Pancreas (tissue), 10 donors: Measurements from ENCODE around the gene NECAB2. TPM values are rescaled to one million over a fixed set of nuclear protein-coding genes. Genes with fewer than 3 reads are reported as not detected.

Experiments
- ATAC-seq, 4 donors: fragments of 200-7000 bp; cut with Tn5 transposase; one replicate each; pipeline versions ENCODE4 v1.8.0 to v1.9.1; 2020; ENCODE audit warnings: mild to moderate bottlenecking in 4 of 4, moderate library complexity in 4 of 4
- DNase-seq, 6 donors: peaks; one replicate each; pipeline ENCODE4 v3.0.0-alpha.2; 2020
- FAIRE-seq: peaks from 2 replicates; lab custom pipeline; 2012; peaks lifted over from hg19 to GRCh38; lab: Jason Lieb, UNC
- H3K27ac ChIP-seq, 4 donors: fragments of 200-600 bp; sonication (generic); 1 replicate in 3 of 4; 2 replicates in 1 of 4; pipeline versions ENCODE4 v1.5.0 to v1.8.0; 2020
- H3K27me3 ChIP-seq, 4 donors: fragments of 200-600 bp; one replicate each; pipeline ENCODE4 v1.8.0; 2021
- H3K36me3 ChIP-seq, 3 donors: fragments of 200-600 bp; sonication (generic) in 1 of 3; one replicate each; pipeline versions ENCODE4 v1.5.0 to v1.8.0; 2020 to 2021
- H3K4me1 ChIP-seq, 3 donors: fragments of 200-600 bp; one replicate each; pipeline ENCODE4 v1.8.0; 2021
- H3K4me3 ChIP-seq, 4 donors: fragments of 200-600 bp; sonication (generic) in 2 of 4; one replicate each; pipeline versions ENCODE4 v1.5.0 to v1.8.0; 2020 to 2021
- H3K9me3 ChIP-seq, 4 donors: fragments of 200-600 bp; one replicate each; pipeline ENCODE4 v1.8.0; 2021
- WGBS, 2 donors: extraction: QIAGEN DNeasy Blood & Tissue Kit; methylation state at CpG; one replicate each; pipeline ENCODE4 v1.1.7; 2013; 5-methylcytosine and 5-hydroxymethylcytosine counted together
- intact Hi-C, 3 donors: fragments of 100-400 bp; cut with DNase I; formaldehyde crosslinking; loops; one replicate each; pipeline versions ENCODE4 v1.11.1 to v1.14.2; 2022
- polyA plus RNA-seq, 2 donors: library from polyadenylated mRNA; stranded (reverse); fragments of 200-250 nt; gene quantifications; one replicate each; pipeline ENCODE4 v1.2.3, GENCODE V29; 2013
- total RNA-seq, 6 donors: library from RNA; stranded (reverse); fragmentation: NEBNext Ultra II Directional in 4 of 6; extraction: Animal tissue kit (Norgen Biotek cat#: 25700) in 4 of 6; gene quantifications; one replicate each; pipeline versions ENCODE4 v1.2.1 to v1.2.4, GENCODE V29; 2021 to 2023
- TF ChIP-seq, protein P1 (sequence below), 4 donors: fragments of 200-600 bp; sonication (generic) in 3 of 4; IDR thresholded peaks; one replicate each; pipeline versions ENCODE4 v1.5.0 to v1.8.0; 2021; ENCODE audit warnings: antibody characterized with exemption in 4 of 4
- donor health status: healthy with polysubstance abuse.
- donor health status: DM: no; HTN: no; CAD: no; lungs with moderate emphysema.
- donor health status: DM: no; HTN: no; CAD: no.
- donor health status: control.
- donor health status: control.
- donor health status: Bipolar disorder and iron deficiency.
- donor health status: DM: yes; HTN: yes; CAD: no.
- donor health status: DM: no; HTN: no; CAD: no.
- donor health status: DM: no; HTN: no; CAD: no.
- donor health status: DM: yes; HTN: yes; CAD: no.

NECAB2 gene
- total and polyA plus RNA-seq, 8 donors: 0.37 to 23.8 (median 1.2) TPM

- intact Hi-C loops: no loop called here
- no peak overlapping the region for H3K27ac ChIP-seq
- DNase-seq: peak in 1 of 6 donors; percentile 44
Observed at GRCh38 chr16:83975590-83976260, 7.7 kb downstream of the NECAB2 start.

GRCh38 chr16:83977056-83977815 lies 9.2 kb downstream of the NECAB2 start:
- Histone ChIP-seq H3K27me3 (no peaks in the 10 kb centered on the region), H3K4me1 (no peaks in the 10 kb centered on the region), H3K9me3 (no peaks in the 10 kb centered on the region), H3K4me3 (no peak overlapping the region), H3K27ac (no peak overlapping the region), H3K36me3 (no peaks in the 10 kb centered on the region)
- intact Hi-C loops: no loop called here
- ATAC-seq (no peak), DNase-seq (peak in 1 of 6 donors; percentile 26), FAIRE-seq (no peak)
- TF ChIP-seq, protein P1, sequence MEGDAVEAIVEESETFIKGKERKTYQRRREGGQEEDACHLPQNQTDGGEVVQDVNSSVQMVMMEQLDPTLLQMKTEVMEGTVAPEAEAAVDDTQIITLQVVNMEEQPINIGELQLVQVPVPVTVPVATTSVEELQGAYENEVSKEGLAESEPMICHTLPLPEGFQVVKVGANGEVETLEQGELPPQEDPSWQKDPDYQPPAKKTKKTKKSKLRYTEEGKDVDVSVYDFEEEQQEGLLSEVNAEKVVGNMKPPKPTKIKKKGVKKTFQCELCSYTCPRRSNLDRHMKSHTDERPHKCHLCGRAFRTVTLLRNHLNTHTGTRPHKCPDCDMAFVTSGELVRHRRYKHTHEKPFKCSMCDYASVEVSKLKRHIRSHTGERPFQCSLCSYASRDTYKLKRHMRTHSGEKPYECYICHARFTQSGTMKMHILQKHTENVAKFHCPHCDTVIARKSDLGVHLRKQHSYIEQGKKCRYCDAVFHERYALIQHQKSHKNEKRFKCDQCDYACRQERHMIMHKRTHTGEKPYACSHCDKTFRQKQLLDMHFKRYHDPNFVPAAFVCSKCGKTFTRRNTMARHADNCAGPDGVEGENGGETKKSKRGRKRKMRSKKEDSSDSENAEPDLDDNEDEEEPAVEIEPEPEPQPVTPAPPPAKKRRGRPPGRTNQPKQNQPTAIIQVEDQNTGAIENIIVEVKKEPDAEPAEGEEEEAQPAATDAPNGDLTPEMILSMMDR (IDR thresholded peaks at IDR 0.05): no peak
- 90 to 95% methylated on average over 6 of the region's 6 CpGs for WGBS, 2 donors

More at GRCh38 chr16:83975590-83976260, 7.7 kb downstream of the NECAB2 start:
- no peaks in the 10 kb centered on the region for H3K9me3 ChIP-seq
- TF ChIP-seq, protein P1 (IDR thresholded peaks at IDR 0.05): no peak
- H3K4me3 ChIP-seq: no peak overlapping the region
- WGBS, 2 donors: 81 to 83% methylated on average over 15 of the region's 15 CpGs
- H3K4me1 ChIP-seq: no peaks in the 10 kb centered on the region
- no peaks in the 10 kb centered on the region for H3K27me3 ChIP-seq
- ATAC-seq (no peak), FAIRE-seq (no peak)
- no peaks in the 10 kb centered on the region for H3K36me3 ChIP-seq

GRCh38 chr16:83978401-83978904 lies 10.4 kb downstream of the NECAB2 start:
- intact Hi-C loops: no loop called here
- ATAC-seq (no peak), DNase-seq (peak in 1 of 6 donors; percentile 3), FAIRE-seq (no peak)
- H3K27ac ChIP-seq: no peak overlapping the region
- no peaks in the 10 kb centered on the region for H3K27me3 ChIP-seq
- no peaks in the 10 kb centered on the region for H3K4me1 ChIP-seq
- no peaks in the 10 kb centered on the region for H3K9me3 ChIP-seq
- H3K36me3 ChIP-seq: no peaks in the 10 kb centered on the region
- TF ChIP-seq, protein P1 (IDR thresholded peaks at IDR 0.05): no peak
- WGBS, 2 donors: 86 to 90% methylated on average over 5 of the region's 5 CpGs
- H3K4me3 ChIP-seq: no peak overlapping the region

DNA sequence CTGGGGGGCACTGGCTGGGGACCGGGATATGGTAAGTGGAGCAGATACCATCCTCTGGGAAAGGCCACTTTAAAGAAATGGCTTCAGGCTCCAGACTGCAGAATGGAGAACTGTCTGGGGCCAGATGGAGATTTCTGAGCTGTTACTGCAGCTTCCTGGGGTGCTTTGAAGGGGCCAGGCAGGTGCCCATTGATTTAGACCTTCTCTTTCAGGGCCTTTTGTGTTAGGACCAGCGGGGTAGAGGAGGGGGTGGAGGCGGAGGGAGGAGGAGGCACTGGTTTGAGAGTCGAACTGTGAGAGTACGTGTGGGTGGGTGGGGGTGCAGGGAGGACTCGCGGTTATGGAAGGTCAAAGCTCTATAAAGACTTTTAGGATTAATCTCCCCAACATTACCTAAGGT lies 11.4 kb downstream of the NECAB2 start:
- DNase-seq: peak in 1 of 6 donors; percentile 21
- H3K4me1 ChIP-seq: no peaks in the 10 kb centered on the region
- FAIRE-seq: no peak
- WGBS, 2 donors: 94 to 97% methylated on average over 7 of the region's 7 CpGs
- H3K9me3 ChIP-seq: no peaks in the 10 kb centered on the region
- no peak overlapping the region for H3K4me3 ChIP-seq
- TF ChIP-seq, protein P1 (IDR thresholded peaks at IDR 0.05): no peak
- ATAC-seq: no peak
- H3K27me3 ChIP-seq: no peaks in the 10 kb centered on the region
- no peak overlapping the region for H3K27ac ChIP-seq
- intact Hi-C loops: no loop called here
- no peaks in the 10 kb centered on the region for H3K36me3 ChIP-seq
